GM19193 (cell line): ENCODE data around the gene A1BG.

Experiments
- POLR2A ChIP-seq: IDR thresholded peaks from 4 replicates; pipeline ENCODE4 v1.6.1; 2011; ENCODE audit not compliant: insufficient read depth, insufficient read length; ENCODE audit errors: extremely low read depth

Gene A1BG

DNA sequence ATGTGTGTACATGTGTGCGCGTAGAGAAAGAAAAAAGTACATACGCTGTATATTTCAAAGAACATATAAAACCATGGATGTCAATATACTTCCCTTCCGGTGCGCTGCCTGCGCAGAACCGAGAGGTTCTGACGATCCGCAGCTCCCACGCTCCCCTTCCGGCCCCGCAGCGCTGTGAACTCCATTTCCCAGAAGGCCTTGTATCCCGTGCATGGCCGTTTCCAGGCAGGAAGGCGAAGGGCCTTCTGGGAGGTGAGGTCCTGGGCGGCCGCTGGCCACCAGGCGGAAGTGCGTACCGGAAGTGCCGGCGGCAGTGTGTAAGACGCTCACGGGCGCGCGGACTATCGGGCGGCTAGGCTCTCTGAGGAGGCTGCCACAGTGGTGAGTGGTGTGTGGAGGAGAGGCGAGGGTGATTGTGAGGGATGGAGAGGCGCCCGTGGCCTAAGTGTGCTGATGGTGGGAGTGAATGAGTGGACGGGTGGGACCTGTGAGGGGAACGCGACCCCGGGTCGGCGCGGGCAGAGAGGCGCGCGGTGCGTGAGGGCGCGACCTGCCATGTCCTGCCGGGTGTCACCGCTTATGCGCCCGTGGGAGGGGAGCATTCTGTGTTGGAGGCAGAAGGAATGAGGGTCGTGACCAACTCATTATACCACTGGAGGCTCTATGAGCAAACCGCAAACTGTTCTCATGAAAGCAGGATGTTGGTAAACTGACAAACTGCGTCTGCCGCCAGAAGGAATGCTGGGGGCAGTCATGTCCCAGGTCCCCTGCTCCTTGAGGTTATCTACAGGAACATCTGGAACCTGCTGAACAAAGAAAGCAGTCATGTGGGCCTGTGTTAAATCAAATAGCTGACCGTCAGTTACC is 48.0 kb downstream of the A1BG start, which contains the start of gene ERVK3-1:
ERVK3-1 (plus strand) TSS at position 313 of the 867 bp plus-strand sequence. CDS start 6,792 bp downstream, outside the sequence.
- TF ChIP-seq POLR2A = peak; percentile 97

DNA sequence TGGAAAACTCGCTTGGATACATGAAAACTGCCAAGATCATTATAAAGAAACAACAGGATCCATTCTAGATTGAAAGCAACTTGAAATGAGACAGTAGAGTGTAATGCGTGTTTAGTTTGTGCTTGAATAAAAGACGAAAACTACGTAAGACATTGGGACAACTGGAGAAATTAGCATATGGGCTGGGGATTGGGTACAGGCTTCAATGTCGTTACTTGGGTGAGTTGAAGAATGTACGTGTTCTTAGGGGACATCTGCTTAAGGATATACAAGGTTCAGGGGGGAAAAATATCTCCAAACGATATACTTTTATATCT is 48.6 kb downstream of the A1BG start:
- no peak for TF ChIP-seq POLR2A

DNA sequence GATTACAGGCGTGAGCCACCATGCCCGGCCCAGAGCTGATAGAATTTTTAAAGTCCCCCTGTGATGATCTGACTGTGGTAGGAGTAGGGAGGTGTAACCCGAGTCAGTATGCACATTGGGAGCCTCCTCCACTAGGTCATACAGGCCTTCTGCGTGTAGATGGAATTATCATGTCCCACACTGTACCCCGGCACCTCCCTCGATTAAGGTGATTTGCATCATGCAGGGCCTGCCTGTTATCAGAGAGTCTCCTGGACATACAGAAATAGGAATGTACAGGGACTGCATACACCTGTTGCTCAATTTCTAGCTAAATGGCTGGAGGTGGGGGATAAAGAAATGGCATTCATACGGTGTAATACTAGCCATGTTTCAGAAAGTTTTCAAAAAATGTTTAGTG is 49.0 kb downstream of the A1BG start:
- TF ChIP-seq POLR2A = no peak

DNA sequence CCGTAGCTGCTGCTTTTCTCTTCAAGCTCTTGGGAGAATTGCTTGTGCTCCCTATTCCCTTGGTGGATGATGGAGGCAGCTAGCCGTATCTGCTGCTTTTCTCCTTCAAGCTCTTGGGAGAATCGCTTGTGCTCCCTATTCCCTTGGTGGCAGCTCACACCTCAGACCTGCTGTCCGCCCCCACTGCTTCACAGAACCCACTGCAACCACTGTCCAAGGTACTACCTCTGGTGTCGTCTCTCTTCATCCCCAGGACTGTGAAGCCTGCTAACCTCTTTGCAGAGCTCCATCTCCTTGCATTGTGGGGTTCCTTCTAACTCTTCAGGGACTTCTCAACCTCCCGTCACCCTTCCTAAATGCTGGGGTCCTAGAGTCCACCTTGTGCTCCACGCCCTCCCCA is 52.7 kb downstream of the A1BG start:
- TF ChIP-seq POLR2A = no peak

DNA sequence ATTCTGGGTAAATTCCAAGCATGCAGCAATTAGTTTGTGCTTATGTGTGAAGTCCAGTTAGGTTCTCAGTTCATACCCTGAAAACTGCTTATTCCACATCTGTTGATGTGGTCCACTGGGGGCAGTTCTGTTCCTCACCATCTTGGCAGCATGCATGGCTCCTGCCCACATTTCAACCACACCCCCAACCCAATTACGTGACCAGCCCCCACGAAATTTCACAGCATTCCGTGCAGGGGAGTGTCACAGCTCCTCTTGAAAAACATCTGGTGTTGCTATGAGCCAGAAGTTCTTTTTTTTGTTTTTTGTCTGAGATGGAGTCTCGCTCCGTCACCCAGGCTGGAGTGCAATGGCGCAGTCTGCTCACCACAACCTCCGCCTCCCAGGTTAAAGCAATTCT is 57.2 kb downstream of the A1BG start:
- TF ChIP-seq POLR2A = no peak
